Endothelial cell of umbilical vein (primary cell): ENCODE measurements around the gene NTN1. TPM values are rescaled to one million over a fixed set of nuclear protein-coding genes. Genes with fewer than 3 reads are reported as not detected.

ENCODE experiments used
- BruUV-seq: library from RNA; stranded (reverse); fragments of 400-500 nt; replicated peaks from 2 replicates; lab custom pipeline; 2021; lab: Mats Ljungman, UMichigan
- CTCF ChIA-PET: fragments of 300-600, 350-600 bp; sonication (Branson Sonifier 250); formaldehyde crosslinking; loops from one replicate; lab custom pipeline; 2021; ENCODE audit warnings: antibody characterized with exemption, inconsistent platforms; lab: Charles Lee
- POLR2A ChIA-PET: fragments of 300-600, 350-600 bp; sonication (Branson Sonifier 250); formaldehyde crosslinking; loops from one replicate; lab custom pipeline; 2021; ENCODE audit warnings: antibody characterized with exemption, inconsistent platforms; lab: Charles Lee
- DNase-seq: peaks from one replicate; pipeline ENCODE4 v3.0.0-alpha.2; 2011; ENCODE audit warnings: low read depth, low spot score
- FAIRE-seq: peaks from 2 replicates; lab custom pipeline; 2011; peaks lifted over from hg19 to GRCh38; lab: Jason Lieb, UNC
- H2AFZ ChIP-seq: 2 replicates; pipeline ENCODE4 v1.6.0; 2012; ENCODE audit warnings: low read depth, low read length, control low read depth, inconsistent platforms
- H3K27ac ChIP-seq: 2 replicates; pipeline ENCODE4 v1.5.1; 2011; ENCODE audit warnings: low read depth, mild to moderate bottlenecking, control low read depth, low read length, moderate library complexity; ENCODE audit not compliant: insufficient read depth
- H3K27me3 ChIP-seq, 2 experiments: 2 replicates each; pipeline versions ENCODE4 v1.6.0 to v1.6.1; 2011; ENCODE audit warnings: low read length in 2 of 2, mixed read lengths in 1 of 2; ENCODE audit not compliant: control insufficient read depth in 2 of 2, insufficient read depth in 2 of 2
- H3K36me3 ChIP-seq, 2 experiments: 2 replicates in 1 of 2; 3 replicates in 1 of 2; pipeline ENCODE4 v1.5.1; 2011; ENCODE audit warnings: low read length in 2 of 2, mild to moderate bottlenecking in 1 of 2, moderate library complexity in 1 of 2; ENCODE audit not compliant: control insufficient read depth in 2 of 2, insufficient read depth in 2 of 2; ENCODE audit errors: extremely low read depth in 1 of 2
- H3K4me1 ChIP-seq: 3 replicates; pipeline ENCODE4 v1.5.1; 2011; ENCODE audit warnings: mild to moderate bottlenecking, low read length; ENCODE audit not compliant: control insufficient read depth, insufficient read depth; ENCODE audit errors: extremely low read depth
- H3K4me2 ChIP-seq: 2 replicates; pipeline ENCODE4 v1.6.1; 2011; ENCODE audit warnings: low read length, control low read depth, mixed read lengths; ENCODE audit not compliant: insufficient read depth
- H3K4me3 ChIP-seq, 3 experiments: fragments of 200-600 bp in 1 of 3; sonication (generic), shearing (Covaris generic) in 1 of 3; replicated peaks in 1 of 3; 2 replicates each; pipeline ENCODE4 v1.5.1; 2011 to 2016; ENCODE audit warnings: control low read depth in 3 of 3, low read length in 3 of 3, mild to moderate bottlenecking in 2 of 3, inconsistent platforms in 1 of 3, low read depth in 1 of 3, moderate library complexity in 1 of 3; ENCODE audit not compliant: insufficient read depth in 1 of 3
- H3K79me2 ChIP-seq: 2 replicates; pipeline ENCODE4 v1.6.0; 2012; ENCODE audit warnings: low read length, inconsistent platforms; ENCODE audit not compliant: control insufficient read depth, insufficient read depth
- H3K9ac ChIP-seq: replicated peaks from 2 replicates; pipeline ENCODE3; 2011; ENCODE audit warnings: low read length, control low read depth; ENCODE audit not compliant: insufficient read depth; ENCODE audit errors: extremely low read depth
- H3K9me1 ChIP-seq: replicated peaks from 3 replicates; pipeline ENCODE4 v1.6.0; 2011; ENCODE audit warnings: mild to moderate bottlenecking, low read length; ENCODE audit not compliant: control insufficient read depth, insufficient read depth; ENCODE audit errors: extremely low read depth
- H3K9me3 ChIP-seq: replicated peaks from 2 replicates; pipeline ENCODE4 v1.5.1; 2012; ENCODE audit warnings: low read length, inconsistent platforms; ENCODE audit not compliant: control insufficient read depth, insufficient read depth
- H4K20me1 ChIP-seq: replicated peaks from 2 replicates; pipeline ENCODE3; 2011; ENCODE audit warnings: mild to moderate bottlenecking, low read length; ENCODE audit not compliant: control insufficient read depth, insufficient read depth; ENCODE audit errors: extremely low read depth
- CTCF ChIP-seq, 2 donors: IDR thresholded peaks; 1 replicate in 1 of 2; 2 replicates in 1 of 2; pipeline ENCODE4 v1.5.1; 2011; ENCODE audit warnings: low read length in 2 of 2, mild to moderate bottlenecking in 2 of 2, moderate library complexity in 2 of 2, control low read depth in 1 of 2, inconsistent platforms in 1 of 2, low read depth in 1 of 2; ENCODE audit not compliant: insufficient read depth in 1 of 2; ENCODE audit errors: extremely low read depth in 1 of 2
- EZH2 ChIP-seq: IDR thresholded peaks from 2 replicates; pipeline ENCODE4 v1.6.1; 2012; ENCODE audit warnings: borderline replicate concordance, low read depth, mild to moderate bottlenecking, moderate library complexity, low read length, inconsistent platforms; ENCODE audit not compliant: severe bottlenecking
- POLR2AphosphoS5 ChIP-seq: IDR thresholded peaks from 2 replicates; pipeline ENCODE4 v1.6.1; 2012; ENCODE audit warnings: low read depth, mild to moderate bottlenecking, control low read depth, low read length, moderate library complexity; ENCODE audit not compliant: insufficient read depth
- dilution Hi-C: fragments of 300-500 bp; cut with MboI; formaldehyde crosslinking; loops from one replicate; pipeline ENCODE4 v1.15.0; 2019; ENCODE audit warnings: low sequenced_read_pairs; ENCODE audit not compliant: extremely low pct_ligation_motif_present
- intact Hi-C: fragments of 100-400 bp; cut with micrococcal nuclease; formaldehyde crosslinking; loops from one replicate; pipeline ENCODE4 v1.10.0; 2022
- polyA plus RNA-seq, 4 experiments: library from polyadenylated mRNA; depleted of rRNA in 3 of 4; stranded (reverse) in 3 of 4; unstranded in 1 of 4; fragments of >200 nt; gene quantifications; 2 replicates each; pipeline versions ENCODE4 v1.2.1 to v1.2.3, GENCODE V29; 2011 to 2012; ENCODE audit warnings: missing spikeins in 1 of 4
- total RNA-seq: library from RNA; stranded (reverse); gene quantifications from 2 replicates; pipeline ENCODE4 v1.2.3, GENCODE V29; 2021

The NTN1 gene
- total and polyA plus RNA-seq, 2 donors (not counting 3 experiments of a cell fraction or from before 2014, with no cell fraction given) = 0.10 to 0.18 TPM

- H3K4me1 ChIP-seq = no peaks in the 10 kb centered on the region
- no peak overlapping the region for H3K27ac ChIP-seq
- H3K4me3 ChIP-seq = no peak overlapping the region
- FAIRE-seq = no peak
- H2AFZ ChIP-seq = no peak overlapping the region
- H3K9me3 ChIP-seq = no peaks in the 10 kb centered on the region
- intact Hi-C loops = no loop called here
- H3K9me1 ChIP-seq = no peaks in the 10 kb centered on the region
- no peaks in the 10 kb centered on the region for H3K36me3 ChIP-seq
- no peak overlapping the region for H3K4me2 ChIP-seq
- no peaks in the 10 kb centered on the region for H3K79me2 ChIP-seq
- no TSS peak for BruUV-seq
- dilution Hi-C loops = no loop called here
- no peak overlapping the region for H3K9ac ChIP-seq
- DNase-seq = no peak
- ChIA-PET CTCF (interaction anchor here (0.9 to 2.7 kb wide), 5 partner anchors 9 to 520 kb away, joined by 3 to 12 read pairs (median 3); partner anchors contain the start of gene NTN1), POLR2A (interaction anchor here (0.7 kb wide), 1 partner anchor 457 kb away, joined by 3 read pairs; no protein-coding TSS in a partner anchor)
- H3K27me3 ChIP-seq = peaks cover 28 to 30% of the 10 kb centered on the region in 2 experiments
- H4K20me1 ChIP-seq = no peaks in the 10 kb centered on the region
- TF ChIP-seq EZH2 = no peak
- no peak for TF ChIP-seq POLR2AphosphoS5
- TF ChIP-seq CTCF (IDR thresholded peaks at IDR 0.05; ENCODE audit: extremely low read depth in 1 of 2, insufficient read depth in 1 of 2, low read depth in 1 of 2, low read length in 2 of 2) = peak in 1 of 2 donors; percentile 23
These were observed 18.5 kb upstream of the NTN1 start for GRCh38 chr17:9002606-9003354.
